ENCODE measurements around the gene TAS2R50.

The TAS2R50 gene

GRCh38 chr12:10952645-10953044, 34.1 kb downstream of the TAS2R50 start:
- no peak for DNase-seq (ENCODE audit: low spot score)

- no peak for DNase-seq (ENCODE audit: low spot score)
Observed at GRCh38 chr12:10943167-10943566, 43.5 kb downstream of the TAS2R50 start.

- no peak for DNase-seq (ENCODE audit: low spot score)
Observed at GRCh38 chr12:10941916-10942607, 44.6 kb downstream of the TAS2R50 start.

- DNase-seq (ENCODE audit: low spot score) = no peak
Observed at GRCh38 chr12:10941369-10941768, 45.3 kb downstream of the TAS2R50 start.

GRCh38 chr12:10940389-10940788, 46.3 kb downstream of the TAS2R50 start:
- DNase-seq (ENCODE audit: low spot score) = no peak

- DNase-seq (ENCODE audit: low spot score) = no peak
Observed at GRCh38 chr12:10939163-10939562, 47.5 kb downstream of the TAS2R50 start, which contains the start of gene TAS2R14. Gene TAS2R14 (minus strand): TSS chr12:10939263. CDS start chr12:10939207, 56 bp downstream.

- DNase-seq (ENCODE audit: low spot score) = no peak
Observed at GRCh38 chr12:10936506-10936905, 50.2 kb downstream of the TAS2R50 start.
